ENCODE data around the gene REPS1. TPM values are rescaled to one million over a fixed set of nuclear protein-coding genes. Genes with fewer than 3 reads are reported as not detected.

Gene REPS1
- total RNA-seq, 1 donor from 2014 or later, result 70.1 TPM

DNA sequence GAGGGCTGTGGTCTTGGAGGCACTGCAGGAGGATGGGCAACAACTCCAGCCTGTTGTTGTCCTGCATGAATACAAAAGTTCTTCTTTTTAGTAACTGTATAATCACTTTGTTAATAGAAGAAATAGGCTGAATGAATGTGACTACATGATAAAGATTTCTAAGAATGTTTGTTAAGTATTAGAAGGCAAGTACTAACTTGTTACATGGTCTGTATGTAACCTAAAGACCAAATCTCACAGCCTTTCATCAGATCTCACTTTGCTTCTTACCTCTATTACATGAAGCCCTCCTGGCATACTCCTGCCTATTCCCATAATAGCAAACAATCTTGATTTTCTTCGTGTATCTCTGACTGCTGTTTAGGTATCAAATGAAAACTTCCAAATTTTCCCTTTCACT is 73.4 kb downstream of the REPS1 start:
- Mint-ChIP-seq H3K27me3 (no peaks in the 10 kb centered on the region), H3K36me3 (ENCODE audit: low read depth) (peaks cover 52% of the 10 kb centered on the region), H3K4me1 (no peaks in the 10 kb centered on the region), H3K4me3 (no peak overlapping the region), H3K27ac (no peak overlapping the region), H3K9me3 (no peaks in the 10 kb centered on the region)
- no peak for DNase-seq
- intact Hi-C loops (cut with micrococcal nuclease), result no loop called here

- intact Hi-C loops (cut with micrococcal nuclease), result no loop called here
- H3K4me1 Mint-ChIP-seq, result no peaks in the 10 kb centered on the region
- H3K4me3 Mint-ChIP-seq, result no peak overlapping the region
- DNase-seq, result no peak
- H3K9me3 Mint-ChIP-seq, result no peaks in the 10 kb centered on the region
- H3K27ac Mint-ChIP-seq, result no peak overlapping the region
- H3K36me3 Mint-ChIP-seq (ENCODE audit: low read depth), result peaks cover 54% of the 10 kb centered on the region
- no peaks in the 10 kb centered on the region for H3K27me3 Mint-ChIP-seq
Measured at GRCh38 chr6:138912308-138912707, 75.7 kb downstream of the REPS1 start.

GRCh38 chr6:138909975-138910374 is 78.1 kb downstream of the REPS1 start:
- no peaks in the 10 kb centered on the region for H3K9me3 Mint-ChIP-seq
- no peak for DNase-seq
- H3K4me1 Mint-ChIP-seq, result no peaks in the 10 kb centered on the region
- peaks cover 54% of the 10 kb centered on the region for H3K36me3 Mint-ChIP-seq (ENCODE audit: low read depth)
- no peak overlapping the region for H3K4me3 Mint-ChIP-seq
- no peak overlapping the region for H3K27ac Mint-ChIP-seq
- H3K27me3 Mint-ChIP-seq, result no peaks in the 10 kb centered on the region
- intact Hi-C loops (cut with micrococcal nuclease), result no loop called here

DNA sequence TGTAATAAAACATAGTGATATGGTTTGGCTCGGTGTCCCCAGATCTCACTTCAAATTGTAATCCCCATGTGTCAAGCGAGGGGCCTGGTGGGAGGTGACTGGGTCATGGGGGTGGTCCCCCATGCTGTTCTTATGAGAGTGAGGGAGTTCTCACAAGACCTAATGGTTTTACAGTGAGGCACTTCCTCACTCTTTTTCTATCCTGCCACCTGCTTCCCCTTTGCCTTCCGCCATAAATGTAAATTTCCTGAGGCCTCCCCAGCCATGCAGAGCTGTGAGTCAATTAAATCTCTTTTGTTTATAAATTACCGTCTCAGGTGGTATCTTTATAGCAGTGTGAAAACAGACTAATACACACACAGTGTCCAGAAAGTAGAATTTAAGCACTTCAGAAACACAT is 78.5 kb downstream of the REPS1 start:
- H3K4me1 Mint-ChIP-seq, result no peaks in the 10 kb centered on the region
- H3K9me3 Mint-ChIP-seq, result no peaks in the 10 kb centered on the region
- DNase-seq, result no peak
- H3K27ac Mint-ChIP-seq, result no peak overlapping the region
- H3K27me3 Mint-ChIP-seq, result no peaks in the 10 kb centered on the region
- H3K4me3 Mint-ChIP-seq, result no peak overlapping the region
- intact Hi-C loops (cut with micrococcal nuclease), result no loop called here
- peaks cover 52% of the 10 kb centered on the region for H3K36me3 Mint-ChIP-seq (ENCODE audit: low read depth)

GRCh38 chr6:138907167-138907566 is 80.9 kb downstream of the REPS1 start:
- no peaks in the 10 kb centered on the region for H3K4me1 Mint-ChIP-seq
- H3K9me3 Mint-ChIP-seq, result no peaks in the 10 kb centered on the region
- no peak overlapping the region for H3K4me3 Mint-ChIP-seq
- DNase-seq, result no peak
- H3K27ac Mint-ChIP-seq, result no peak overlapping the region
- intact Hi-C loops (cut with micrococcal nuclease), result no loop called here
- H3K27me3 Mint-ChIP-seq, result no peaks in the 10 kb centered on the region
- peaks cover 47% of the 10 kb centered on the region for H3K36me3 Mint-ChIP-seq (ENCODE audit: low read depth)

DNA sequence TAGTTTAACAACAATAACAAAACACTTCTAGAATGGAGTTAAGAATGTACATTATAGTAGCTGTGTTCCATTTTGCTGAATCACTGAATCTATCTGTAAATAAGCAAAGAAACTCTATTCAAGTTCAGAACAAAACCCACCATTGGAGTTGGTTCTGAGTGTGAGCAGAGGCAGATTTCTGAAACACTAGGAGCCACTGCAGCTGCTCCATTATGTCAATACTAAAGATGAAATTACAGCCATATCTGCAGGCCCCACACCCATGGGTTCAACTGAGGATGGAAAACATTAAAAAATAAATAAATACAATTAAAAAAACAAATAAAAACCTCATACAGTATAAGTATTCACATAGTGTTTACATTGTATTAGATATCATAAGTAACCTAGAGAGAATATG is 91.0 kb downstream of the REPS1 start:
- Mint-ChIP-seq H3K36me3 (ENCODE audit: low read depth) (peaks cover 21% of the 10 kb centered on the region), H3K27ac (no peak overlapping the region), H3K4me1 (peaks cover under 1% of the 10 kb centered on the region), H3K27me3 (no peaks in the 10 kb centered on the region), H3K9me3 (peaks cover 3% of the 10 kb centered on the region), H3K4me3 (no peak overlapping the region)
- intact Hi-C loops (cut with micrococcal nuclease), result no loop called here
- DNase-seq, result no peak

- Mint-ChIP-seq H3K27ac (no peak overlapping the region), H3K4me3 (no peak overlapping the region), H3K27me3 (no peaks in the 10 kb centered on the region), H3K36me3 (ENCODE audit: low read depth) (peaks cover 19% of the 10 kb centered on the region), H3K9me3 (peaks cover 3% of the 10 kb centered on the region), H3K4me1 (peaks cover 2% of the 10 kb centered on the region)
- intact Hi-C loops (cut with micrococcal nuclease), result no loop called here
- DNase-seq, result no peak
Measured at GRCh38 chr6:138896104-138896756, 91.8 kb downstream of the REPS1 start.

GRCh38 chr6:138891255-138891986 is 96.6 kb downstream of the REPS1 start:
- no peaks in the 10 kb centered on the region for H3K27me3 Mint-ChIP-seq
- intact Hi-C loops (cut with micrococcal nuclease), result loop anchor here (5.0 kb wide), 1 partner anchor 74 kb away; no protein-coding TSS in a partner anchor
- H3K4me3 Mint-ChIP-seq, result no peak overlapping the region
- no peak for DNase-seq
- H3K9me3 Mint-ChIP-seq, result no peaks in the 10 kb centered on the region
- no peak overlapping the region for H3K27ac Mint-ChIP-seq
- no peaks in the 10 kb centered on the region for H3K36me3 Mint-ChIP-seq (ENCODE audit: low read depth)
- H3K4me1 Mint-ChIP-seq, result peaks cover 2% of the 10 kb centered on the region

DNA sequence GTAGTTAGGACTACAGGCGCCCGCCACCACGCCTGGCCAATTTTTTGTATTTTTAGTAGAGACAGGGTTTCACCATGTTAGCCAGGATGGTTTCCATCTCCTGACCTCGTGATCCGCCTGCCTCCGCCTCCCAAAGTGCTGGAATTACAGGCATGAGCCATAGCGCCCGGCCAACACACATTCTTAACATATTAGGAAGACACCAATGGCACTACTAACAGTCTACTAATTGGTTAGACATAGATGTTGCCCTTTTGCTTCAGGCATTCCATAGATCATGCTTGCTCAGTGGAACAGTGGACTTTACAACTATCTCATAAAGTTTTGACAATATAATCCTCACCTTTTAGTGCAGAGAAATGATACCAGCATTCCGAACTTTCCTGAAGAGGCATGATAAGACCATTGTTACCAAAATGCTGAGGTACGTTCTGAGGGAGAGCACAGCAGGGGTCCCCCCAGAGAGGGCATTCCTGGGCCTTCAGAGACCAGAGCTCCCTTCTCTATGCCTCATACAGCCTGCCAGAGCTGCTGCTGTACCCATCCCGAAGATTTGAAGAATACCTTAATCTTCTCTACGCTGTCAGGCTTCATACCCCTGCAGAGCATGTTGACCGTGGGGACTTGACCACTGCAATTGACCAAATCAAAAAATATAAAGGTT is 102.8 kb downstream of the REPS1 start:
- no peak overlapping the region for H3K27ac Mint-ChIP-seq

GRCh38 chr6:138882369-138883017 is 105.6 kb downstream of the REPS1 start:
- intact Hi-C loops (cut with micrococcal nuclease), result no loop called here
- no peaks in the 10 kb centered on the region for H3K27me3 Mint-ChIP-seq
- no peak overlapping the region for H3K4me3 Mint-ChIP-seq
- H3K4me1 Mint-ChIP-seq, result no peaks in the 10 kb centered on the region
- no peak overlapping the region for H3K27ac Mint-ChIP-seq
- no peak for DNase-seq
- no peaks in the 10 kb centered on the region for H3K9me3 Mint-ChIP-seq
- no peaks in the 10 kb centered on the region for H3K36me3 Mint-ChIP-seq (ENCODE audit: low read depth)

More for the DNA sequence above, 102.8 kb downstream of the REPS1 start:
- no peaks in the 10 kb centered on the region for H3K4me1 Mint-ChIP-seq
- no peak overlapping the region for H3K4me3 Mint-ChIP-seq
- H3K9me3 Mint-ChIP-seq, result no peaks in the 10 kb centered on the region
- H3K27me3 Mint-ChIP-seq, result no peaks in the 10 kb centered on the region
- H3K36me3 Mint-ChIP-seq (ENCODE audit: low read depth), result no peaks in the 10 kb centered on the region
- intact Hi-C loops (cut with micrococcal nuclease), result no loop called here
- no peak for DNase-seq

GRCh38 chr6:138873191-138873590 is 114.9 kb downstream of the REPS1 start:
- Mint-ChIP-seq H3K4me3 (no peak overlapping the region), H3K4me1 (peaks cover 2% of the 10 kb centered on the region), H3K27ac (no peak overlapping the region), H3K27me3 (no peaks in the 10 kb centered on the region), H3K36me3 (ENCODE audit: low read depth) (no peaks in the 10 kb centered on the region), H3K9me3 (no peaks in the 10 kb centered on the region)
- intact Hi-C loops (cut with micrococcal nuclease), result no loop called here
- DNase-seq, result no peak

GRCh38 chr6:138869398-138869797 is 118.7 kb downstream of the REPS1 start:
- no peak overlapping the region for H3K4me3 Mint-ChIP-seq
- H3K36me3 Mint-ChIP-seq (ENCODE audit: low read depth), result no peaks in the 10 kb centered on the region
- intact Hi-C loops (cut with micrococcal nuclease), result no loop called here
- no peaks in the 10 kb centered on the region for H3K9me3 Mint-ChIP-seq
- no peak for DNase-seq
- no peak overlapping the region for H3K27ac Mint-ChIP-seq
- no peaks in the 10 kb centered on the region for H3K27me3 Mint-ChIP-seq
- peaks cover 2% of the 10 kb centered on the region for H3K4me1 Mint-ChIP-seq

GRCh38 chr6:138868181-138868580 is 119.9 kb downstream of the REPS1 start:
- H3K27ac Mint-ChIP-seq, result no peak overlapping the region
- peaks cover 2% of the 10 kb centered on the region for H3K4me1 Mint-ChIP-seq
- H3K4me3 Mint-ChIP-seq, result no peak overlapping the region
- DNase-seq, result no peak
- H3K27me3 Mint-ChIP-seq, result no peaks in the 10 kb centered on the region
- intact Hi-C loops (cut with micrococcal nuclease), result no loop called here
- H3K9me3 Mint-ChIP-seq, result no peaks in the 10 kb centered on the region
- H3K36me3 Mint-ChIP-seq (ENCODE audit: low read depth), result no peaks in the 10 kb centered on the region
